Loucy (cell line): ENCODE results near the gene INPP4A.

Experiments
- H2AFZ ChIP-seq: fragments of 200-600 bp; sonication (generic); 2 replicates; pipeline ENCODE4 v1.6.0; 2016; ENCODE audit warnings: antibody characterized with exemption, mild to moderate bottlenecking, low read length, moderate library complexity
- H3F3A ChIP-seq: fragments of 200-600 bp; 2 replicates; pipeline ENCODE4 v1.6.0; 2016; ENCODE audit warnings: antibody characterized with exemption, low read depth, mild to moderate bottlenecking
- H3K27me3 ChIP-seq: fragments of 200-600 bp; sonication (generic); 2 replicates; pipeline ENCODE4 v1.6.1; 2014; ENCODE audit warnings: low read length, mild to moderate bottlenecking; ENCODE audit not compliant: insufficient read depth, poor library complexity, severe bottlenecking
- H3K36me3 ChIP-seq: fragments of 200-600 bp; sonication (generic); 2 replicates; pipeline ENCODE4 v1.6.1; 2016; ENCODE audit warnings: low read length; ENCODE audit not compliant: insufficient read depth
- H3K4me1 ChIP-seq: fragments of 200-600 bp; sonication (generic); 2 replicates; pipeline ENCODE4 v1.5.1; 2014; ENCODE audit warnings: low read length, mild to moderate bottlenecking; ENCODE audit not compliant: insufficient read depth, poor library complexity, severe bottlenecking
- H3K4me2 ChIP-seq: fragments of 200-600 bp; sonication (generic); 2 replicates; pipeline ENCODE4 v1.6.0; 2014; ENCODE audit warnings: antibody characterized with exemption, low read length, low read depth, mild to moderate bottlenecking; ENCODE audit not compliant: poor library complexity, severe bottlenecking
- H3K4me3 ChIP-seq: fragments of 200-600 bp; sonication (generic); 2 replicates; pipeline ENCODE4 v1.5.1; 2014; ENCODE audit warnings: low read length, mild to moderate bottlenecking, mixed read lengths; ENCODE audit not compliant: poor library complexity, severe bottlenecking
- H3K79me2 ChIP-seq: fragments of 200-600 bp; sonication (generic); 2 replicates; pipeline ENCODE4 v1.6.1; 2014; ENCODE audit warnings: low read length; ENCODE audit not compliant: insufficient read depth
- H3K9ac ChIP-seq: fragments of 200-600 bp; sonication (generic); 2 replicates; pipeline ENCODE4 v1.6.0; 2014; ENCODE audit warnings: mild to moderate bottlenecking, low read depth, low read length, moderate library complexity; ENCODE audit not compliant: poor library complexity, severe bottlenecking
- H3K9me2 ChIP-seq: fragments of 200-600 bp; sonication (generic); replicated peaks from 2 replicates; pipeline ENCODE4 v1.6.1; 2016; ENCODE audit warnings: low read depth, low read length, mixed read lengths
- H3K9me3 ChIP-seq: fragments of 200-600 bp; sonication (generic); 2 replicates; pipeline ENCODE4 v1.6.1; 2014; ENCODE audit warnings: mild to moderate bottlenecking, antibody characterized with exemption, low read length, low read depth; ENCODE audit not compliant: insufficient read depth
- H4K20me1 ChIP-seq: fragments of 200-600 bp; sonication (generic); 2 replicates; pipeline ENCODE4 v1.6.0; 2014; ENCODE audit warnings: antibody characterized with exemption, low read length, mild to moderate bottlenecking; ENCODE audit not compliant: insufficient read depth, poor library complexity, severe bottlenecking
- CTCF ChIP-seq: fragments of 200-600 bp; sonication (generic); conservative IDR thresholded peaks from 2 replicates; pipeline ENCODE4 v1.5.1; 2014; ENCODE audit warnings: mild to moderate bottlenecking, antibody characterized with exemption, low read length
- EZH2phosphoT487 ChIP-seq: fragments of 200-600 bp; IDR thresholded peaks from 2 replicates; pipeline ENCODE4 v1.6.1; 2018; ENCODE audit warnings: antibody characterized with exemption, mild to moderate bottlenecking, moderate library complexity, borderline replicate concordance

INPP4A gene

GRCh38 chr2:98564541-98565132, 120.0 kb downstream of the INPP4A start:
- H3K27me3 ChIP-seq, result no peaks in the 10 kb centered on the region
- no peaks in the 10 kb centered on the region for H4K20me1 ChIP-seq
- H3K4me2 ChIP-seq, result no peak overlapping the region
- H3K4me1 ChIP-seq, result peaks cover 15% of the 10 kb centered on the region
- no peaks in the 10 kb centered on the region for H3K9me3 ChIP-seq
- H3F3A ChIP-seq, result no peaks in the 10 kb centered on the region
- peaks cover 40% of the 10 kb centered on the region; the same call in 1 of the 2 replicates for H3K36me3 ChIP-seq
- H2AFZ ChIP-seq, result no peak overlapping the region
- TF ChIP-seq CTCF (no peak), EZH2phosphoT487 (no peak)
- H3K79me2 ChIP-seq, result no peaks in the 10 kb centered on the region
- H3K4me3 ChIP-seq, result no peak overlapping the region
- H3K9ac ChIP-seq, result no peak overlapping the region
- H3K9me2 ChIP-seq, result no peaks in the 10 kb centered on the region

GRCh38 chr2:98565286-98565860, 120.7 kb downstream of the INPP4A start:
- Histone ChIP-seq H3K9ac (no peak overlapping the region), H4K20me1 (no peaks in the 10 kb centered on the region), H3K9me3 (no peaks in the 10 kb centered on the region), H3K4me3 (no peak overlapping the region), H3K4me1 (peaks cover 8% of the 10 kb centered on the region), H3F3A (no peaks in the 10 kb centered on the region), H3K79me2 (no peaks in the 10 kb centered on the region), H3K9me2 (no peaks in the 10 kb centered on the region), H3K27me3 (no peaks in the 10 kb centered on the region), H3K36me3 (peaks cover 41% of the 10 kb centered on the region; the same call in 1 of the 2 replicates), H3K4me2 (no peak overlapping the region), H2AFZ (no peak overlapping the region)
- TF ChIP-seq EZH2phosphoT487 (no peak), CTCF (no peak)

- Histone ChIP-seq H3K4me2 (no peak overlapping the region), H3K36me3 (peaks cover 41% of the 10 kb centered on the region; the same call in 1 of the 2 replicates)
These were observed 121.3 kb downstream of the INPP4A start for GRCh38 chr2:98565941-98566340.

More at GRCh38 chr2:98565941-98566340, 121.3 kb downstream of the INPP4A start:
- no peaks in the 10 kb centered on the region for H4K20me1 ChIP-seq
- H3K4me1 ChIP-seq, result peaks cover 2% of the 10 kb centered on the region
- H3K9ac ChIP-seq, result no peak overlapping the region
- no peaks in the 10 kb centered on the region for H3K27me3 ChIP-seq
- no peaks in the 10 kb centered on the region for H3K9me2 ChIP-seq
- no peaks in the 10 kb centered on the region for H3F3A ChIP-seq
- TF ChIP-seq CTCF (no peak), EZH2phosphoT487 (no peak)
- H3K79me2 ChIP-seq, result no peaks in the 10 kb centered on the region
- no peak overlapping the region for H3K4me3 ChIP-seq
- no peaks in the 10 kb centered on the region for H3K9me3 ChIP-seq
- no peak overlapping the region for H2AFZ ChIP-seq
